ENCODE measurements around the gene PSG6.
"Not testable (repeated sequence)": the region's sequence is repeated elsewhere in the genome, so short reads cannot be mapped to it uniquely, and the experiment has no call there.

Gene PSG6

GRCh38 chr19:42917634-42918033 lies at the start of gene PSG6:
Gene PSG6 (minus strand): TSS chr19:42917894. CDS start chr19:42917792, 102 bp downstream.
- DNase-seq (ENCODE audit: extremely low read depth in 1 of 2, low read depth in 1 of 2) = not testable (repeated sequence)

- no peak for DNase-seq (ENCODE audit: extremely low read depth in 1 of 2, low read depth in 1 of 2)
These were observed 47.5 kb upstream of the PSG6 start for GRCh38 chr19:42965176-42965575.

- DNase-seq (ENCODE audit: extremely low read depth in 1 of 2, low read depth in 1 of 2) = no peak
These were observed 43.4 kb upstream of the PSG6 start for GRCh38 chr19:42961119-42961518.

- not testable (repeated sequence) for DNase-seq (ENCODE audit: extremely low read depth in 1 of 2, low read depth in 1 of 2)
These were observed 34.4 kb upstream of the PSG6 start for GRCh38 chr19:42952126-42952525.

GRCh38 chr19:42951476-42951875 lies 33.8 kb upstream of the PSG6 start:
- DNase-seq (ENCODE audit: extremely low read depth in 1 of 2, low read depth in 1 of 2) = not testable (repeated sequence)

- no peak for DNase-seq (ENCODE audit: extremely low read depth in 1 of 2, low read depth in 1 of 2)
These were observed 24.6 kb upstream of the PSG6 start for GRCh38 chr19:42942187-42942789.

- DNase-seq (ENCODE audit: extremely low read depth in 1 of 2, low read depth in 1 of 2) = not testable (repeated sequence)
These were observed 19.4 kb upstream of the PSG6 start, which contains the start of gene PSG7 for GRCh38 chr19:42937107-42937506. Gene PSG7 (minus strand): TSS chr19:42937207. CDS start chr19:42937076, 131 bp downstream.

- DNase-seq (ENCODE audit: extremely low read depth in 1 of 2, low read depth in 1 of 2) = not testable (repeated sequence)
These were observed 17.0 kb upstream of the PSG6 start for GRCh38 chr19:42934726-42935125.

- DNase-seq (ENCODE audit: extremely low read depth in 1 of 2, low read depth in 1 of 2) = not testable (repeated sequence)
These were observed 16.5 kb upstream of the PSG6 start for GRCh38 chr19:42934183-42934582.

GRCh38 chr19:42933412-42933811 lies 15.7 kb upstream of the PSG6 start:
- not testable (repeated sequence) for DNase-seq (ENCODE audit: extremely low read depth in 1 of 2, low read depth in 1 of 2)

- not testable (repeated sequence) for DNase-seq (ENCODE audit: extremely low read depth in 1 of 2, low read depth in 1 of 2)
These were observed 14.9 kb upstream of the PSG6 start for GRCh38 chr19:42932485-42933101.

- not testable (repeated sequence) for DNase-seq (ENCODE audit: extremely low read depth in 1 of 2, low read depth in 1 of 2)
These were observed 12.5 kb upstream of the PSG6 start for GRCh38 chr19:42930214-42930613.

- DNase-seq (ENCODE audit: extremely low read depth in 1 of 2, low read depth in 1 of 2) = no peak
These were observed 11.2 kb upstream of the PSG6 start for GRCh38 chr19:42928896-42929295.

GRCh38 chr19:42926781-42927180 lies 9.1 kb upstream of the PSG6 start:
- DNase-seq (ENCODE audit: extremely low read depth in 1 of 2, low read depth in 1 of 2) = no peak

- DNase-seq (ENCODE audit: extremely low read depth in 1 of 2, low read depth in 1 of 2) = peak in 1 of 2 donors; percentile 7
These were observed 5.4 kb upstream of the PSG6 start for GRCh38 chr19:42923106-42923505.

GRCh38 chr19:42920971-42921370 lies 3.3 kb upstream of the PSG6 start:
- not testable (repeated sequence) for DNase-seq (ENCODE audit: extremely low read depth in 1 of 2, low read depth in 1 of 2)

- no peak for DNase-seq (ENCODE audit: extremely low read depth in 1 of 2, low read depth in 1 of 2)
These were observed 2.0 kb upstream of the PSG6 start for GRCh38 chr19:42919757-42920079.

GRCh38 chr19:42919070-42919756 lies 1.5 kb upstream of the PSG6 start:
- not testable (repeated sequence) for DNase-seq (ENCODE audit: extremely low read depth in 1 of 2, low read depth in 1 of 2)

- not testable (repeated sequence) for DNase-seq (ENCODE audit: extremely low read depth in 1 of 2, low read depth in 1 of 2)
These were observed 829 bp upstream of the PSG6 start for GRCh38 chr19:42918377-42919069.

GRCh38 chr19:42916931-42917330 lies 763 bp downstream of the PSG6 start:
- not testable (repeated sequence) for DNase-seq (ENCODE audit: extremely low read depth in 1 of 2, low read depth in 1 of 2)

GRCh38 chr19:42913516-42913915 lies 4.2 kb downstream of the PSG6 start:
- DNase-seq (ENCODE audit: extremely low read depth in 1 of 2, low read depth in 1 of 2) = not testable (repeated sequence)

Data from activated CD8-positive, alpha-beta memory T cell treated with anti-CD3 and anti-CD28 coated beads for 1 hour (primary cell).